GM19035 (cell line): ENCODE data around the gene CASTOR2.
"Not testable (repeated sequence)": the region's sequence is repeated elsewhere in the genome, so short reads cannot be mapped to it uniquely, and the experiment has no call there.

ENCODE experiments used
- ATAC-seq: cut with Tn5 transposase; IDR thresholded peaks from one replicate; pipeline ENCODE4 v1.9.1; 2021; ENCODE audit not compliant: unreplicated experiment

The CASTOR2 gene

GRCh38 chr7:75049817-75050216 lies 85.3 kb downstream of the CASTOR2 start:
- no peak for ATAC-seq

- ATAC-seq, result no peak
Measured at GRCh38 chr7:75050501-75050900, 86.0 kb downstream of the CASTOR2 start.

- ATAC-seq, result no peak
Measured at GRCh38 chr7:75054744-75055143, 90.2 kb downstream of the CASTOR2 start.

GRCh38 chr7:75055155-75055554 lies 90.7 kb downstream of the CASTOR2 start:
- no peak for ATAC-seq

GRCh38 chr7:75055830-75056772 lies 91.6 kb downstream of the CASTOR2 start:
- no peak for ATAC-seq

- ATAC-seq, result no peak
Measured at GRCh38 chr7:75058406-75058805, 93.9 kb downstream of the CASTOR2 start.

GRCh38 chr7:75064291-75064690 lies 99.8 kb downstream of the CASTOR2 start:
- ATAC-seq, result no peak

- ATAC-seq, result no peak
Measured at GRCh38 chr7:75064801-75065200, 100.3 kb downstream of the CASTOR2 start.

GRCh38 chr7:75066521-75066920 lies 102.0 kb downstream of the CASTOR2 start:
- ATAC-seq, result no peak

- no peak for ATAC-seq
Measured at GRCh38 chr7:75072981-75073283, 108.4 kb downstream of the CASTOR2 start.

- not testable (repeated sequence) for ATAC-seq
Measured at GRCh38 chr7:75074262-75074641, 109.7 kb downstream of the CASTOR2 start.
